GM12878 (cell line): ENCODE data around the gene NCDN. TPM values are rescaled to one million over a fixed set of nuclear protein-coding genes. Genes with fewer than 3 reads are reported as not detected.
A peak's percentile ranks its signal among the peaks of the same experiment; 100 is the strongest.

ENCODE experiments used
- ATAC-seq: fragments of 200-7000 bp; cut with Tn5 transposase; 3 replicates; pipeline ENCODE4 v1.9.1; 2020; ENCODE audit warnings: mild to moderate bottlenecking, moderate library complexity
- BruUV-seq: library from RNA; stranded (reverse); fragments of 400-500 nt; replicated peaks from 2 replicates; lab custom pipeline; 2021; lab: Mats Ljungman, UMichigan
- CTCF ChIA-PET: fragments of 300-600 bp; sonication (Branson Sonifier 250); formaldehyde crosslinking; extraction: SDS; loops from one replicate; lab custom pipeline; 2021; ENCODE audit warnings: inconsistent platforms; lab: Yijun Ruan, JAX
- POLR2A ChIA-PET: fragments of 350-600 bp; formaldehyde crosslinking; extraction: SDS; loops from one replicate; lab custom pipeline; 2021; ENCODE audit warnings: inconsistent platforms; lab: Charles Lee
- RAD21 ChIA-PET: fragments of 300-600 bp; sonication (Branson Sonifier 250); formaldehyde crosslinking; loops from one replicate; lab custom pipeline; 2023; ENCODE audit warnings: antibody characterized with exemption; ENCODE audit not compliant: unreplicated experiment; lab: Charles Lee
- SMC1A ChIA-PET: fragments of 300-600 bp; sonication (Branson Sonifier 250); formaldehyde crosslinking; loops from one replicate; lab custom pipeline; 2023; ENCODE audit not compliant: unreplicated experiment, uncharacterized antibody; lab: Charles Lee
- DNase-seq: peaks from one replicate; pipeline ENCODE4 v3.0.0-alpha.2; 2011; ENCODE audit warnings: low read depth, low spot score
- FAIRE-seq: peaks from 3 replicates; lab custom pipeline; 2011; peaks lifted over from hg19 to GRCh38; lab: Jason Lieb, UNC
- H2AFZ ChIP-seq: 2 replicates; pipeline ENCODE4 v1.6.0; 2011; ENCODE audit warnings: low read depth, low read length, control low read depth; ENCODE audit not compliant: control insufficient read depth
- H3K27ac ChIP-seq: 2 replicates; pipeline ENCODE4 v1.5.1; 2011; ENCODE audit warnings: control low read depth; ENCODE audit not compliant: control insufficient read depth, insufficient read depth
- H3K27me3 ChIP-seq, 2 experiments: replicated peaks in 1 of 2; 2 replicates each; pipeline versions ENCODE4 v1.6.0 to v1.6.1; 2011; ENCODE audit warnings: low read length in 1 of 2; ENCODE audit not compliant: control insufficient read depth in 2 of 2, insufficient read depth in 2 of 2
- H3K36me3 ChIP-seq, 2 experiments: 2 replicates each; pipeline ENCODE4 v1.5.1; 2011; ENCODE audit warnings: low read length in 1 of 2; ENCODE audit not compliant: control insufficient read depth in 2 of 2, insufficient read depth in 2 of 2
- H3K4me1 ChIP-seq: 2 replicates; pipeline ENCODE4 v1.6.1; 2011; ENCODE audit warnings: mild to moderate bottlenecking, low read length, moderate library complexity, mixed read lengths; ENCODE audit not compliant: control insufficient read depth, insufficient read depth
- H3K4me2 ChIP-seq: 2 replicates; pipeline ENCODE4 v1.6.0; 2011; ENCODE audit warnings: control low read depth; ENCODE audit not compliant: control insufficient read depth, insufficient read depth
- H3K4me3 ChIP-seq: fragments of 200-600 bp; sonication (generic); 2 replicates; pipeline ENCODE4 v1.5.1; 2016
- H3K79me2 ChIP-seq: 2 replicates; pipeline ENCODE4 v1.6.0; 2011; ENCODE audit warnings: low read length; ENCODE audit not compliant: control insufficient read depth, insufficient read depth
- H3K9ac ChIP-seq: 2 replicates; pipeline ENCODE4 v1.8.0; 2011; ENCODE audit warnings: low read length, control low read depth, mixed read lengths; ENCODE audit not compliant: control insufficient read depth, insufficient read depth
- H3K9me3 ChIP-seq: replicated peaks from 3 replicates; pipeline ENCODE4 v1.5.1; 2011; ENCODE audit warnings: mild to moderate bottlenecking, low read length; ENCODE audit not compliant: control insufficient read depth, insufficient read depth
- H4K20me1 ChIP-seq: 2 replicates; pipeline ENCODE4 v1.6.0; 2011; ENCODE audit not compliant: control insufficient read depth, insufficient read depth
- CBX5 ChIP-seq: sonication (generic); IDR thresholded peaks from 2 replicates; pipeline ENCODE4 v1.6.1; 2016; ENCODE audit warnings: low read depth, moderate library complexity, mild to moderate bottlenecking, inconsistent platforms
- FOXK2 ChIP-seq: fragments of 450-650 bp; IDR thresholded peaks from 2 replicates; pipeline ENCODE4 v1.6.1; 2017; ENCODE audit warnings: mild to moderate bottlenecking, moderate library complexity
- IKZF1 ChIP-seq: fragments of 450-650 bp; conservative IDR thresholded peaks from 2 replicates; pipeline ENCODE4 v1.6.1; 2017; ENCODE audit warnings: antibody characterized with exemption, mild to moderate bottlenecking
- KAT2A ChIP-seq: conservative IDR thresholded peaks from 2 replicates; pipeline ENCODE4 v1.6.1; 2011; ENCODE audit warnings: low read depth, low read length; ENCODE audit not compliant: control insufficient read depth
- MEF2B ChIP-seq: fragments of 450-650 bp; IDR thresholded peaks from 2 replicates; pipeline ENCODE4 v1.6.1; 2018; ENCODE audit warnings: mild to moderate bottlenecking, moderate library complexity; ENCODE audit not compliant: partially characterized antibody, poor library complexity, severe bottlenecking
- MYB ChIP-seq: fragments of 150-350 bp; IDR thresholded peaks from 2 replicates; pipeline ENCODE4 v1.6.1; 2014; ENCODE audit warnings: mild to moderate bottlenecking, low read depth, low read length, borderline replicate concordance
- NFYA ChIP-seq: IDR thresholded peaks from 2 replicates; pipeline ENCODE4 v1.6.1; 2011; ENCODE audit warnings: low read depth, mild to moderate bottlenecking, low read length, improper control_type of control experiment, borderline replicate concordance
- PML ChIP-seq: IDR thresholded peaks from 2 replicates; pipeline ENCODE4 v1.6.1; 2012; ENCODE audit warnings: low read length, inconsistent platforms
- POLR2AphosphoS5 ChIP-seq: IDR thresholded peaks from 2 replicates; pipeline ENCODE4 v1.6.1; 2011; ENCODE audit warnings: mild to moderate bottlenecking, low read length, inconsistent platforms
- PRDM15 ChIP-seq: fragments of 450-650 bp; formaldehyde crosslinking; IDR thresholded peaks from 2 replicates; pipeline ENCODE4 v1.4.0; 2020; ENCODE audit warnings: mild to moderate bottlenecking, moderate library complexity
- SIX5 ChIP-seq: IDR thresholded peaks from 2 replicates; pipeline ENCODE4 v1.6.1; 2011; ENCODE audit warnings: mild to moderate bottlenecking, low read depth, low read length, moderate library complexity; ENCODE audit not compliant: severe bottlenecking
- USF1 ChIP-seq: IDR thresholded peaks from 2 replicates; pipeline ENCODE4 v1.6.1; 2011; ENCODE audit warnings: borderline replicate concordance, low read depth, mild to moderate bottlenecking, moderate library complexity, mixed read lengths, low read length; ENCODE audit not compliant: insufficient read depth; ENCODE audit errors: extremely low read length
- WRNIP1 ChIP-seq: IDR thresholded peaks from 2 replicates; pipeline ENCODE4 v1.6.1; 2011; ENCODE audit warnings: low read depth, low read length, improper control_type of control experiment, borderline replicate concordance
- WGBS: methylation state at CpG from one replicate; pipeline ENCODE4 v1.1.6; 2016; ENCODE audit warnings: low lambda C conversion rate; ENCODE audit not compliant: insufficient replicate concordance, insufficient coverage; ENCODE audit errors: missing lambda C conversion rate; 5-methylcytosine and 5-hydroxymethylcytosine counted together
- in situ Hi-C: fragments of 300-500 bp; cut with MboI; formaldehyde crosslinking; loops from 9 replicates; pipeline ENCODE4 v1.14.3; 2018; ENCODE audit warnings: mixed read lengths
- intact Hi-C: fragments of 100-400 bp; cut with micrococcal nuclease; formaldehyde crosslinking; loops from one replicate; pipeline ENCODE4 v1.14.2; 2022; ENCODE audit not compliant: unreplicated experiment
- polyA plus RNA-seq, 11 experiments: library from polyadenylated mRNA; depleted of rRNA in 4 of 11; unstranded in 6 of 11; stranded (reverse) in 5 of 11; fragments of >200 nt; fragmentation: Nextera tagmentation in 4 of 11; fragmentation: Illumina TruSeq in 1 of 11; extraction: Ambion mirVana in 4 of 11; extraction: Trizol in 1 of 11; gene quantifications; 1 replicate in 1 of 11; 2 replicates in 10 of 11; pipeline versions ENCODE4 v1.2.1 to v1.2.3, GENCODE V29; 2011 to 2016; ENCODE audit warnings: inconsistent platforms in 2 of 11, missing spikeins in 2 of 11, low read depth in 1 of 11
- total RNA-seq, 4 experiments: library from RNA; depleted of rRNA in 3 of 4; stranded (reverse); fragments of >200 nt in 3 of 4; fragmentation: Illumina TruSeq in 1 of 4; extraction: Trizol in 1 of 4; gene quantifications; 2 replicates each; pipeline versions ENCODE4 v1.2.1 to v1.2.3, GENCODE V29; 2013 to 2021

The NCDN gene
- total and polyA plus RNA-seq, 10 of the 15 experiments (the other 5 are each of a cell fraction or from before 2014, with no cell fraction given) = 1.8 to 25.5 (median 10.9) TPM

- H3K27ac ChIP-seq = peak overlapping the region; percentile 87
- DNase-seq = peak; percentile 75
- H3K4me1 ChIP-seq = peaks cover 27% of the 10 kb centered on the region
- H3K79me2 ChIP-seq = peaks cover 47% of the 10 kb centered on the region
- FAIRE-seq = no peak
- no peaks in the 10 kb centered on the region; a peak in 1 of 4 replicates for H3K36me3 ChIP-seq
- intact Hi-C loops = loop anchor here (1.0 to 2.0 kb wide), 2 partner anchors 18 to 32 kb away; partner anchors contain the start of genes KIAA0319L and NCDN
- H3K27me3 ChIP-seq = no peaks in the 10 kb centered on the region
- POLR2A ChIA-PET = interaction anchor here (0.6 to 7.3 kb wide), 10 partner anchors 10 to 346 kb away, joined by 3 to 65 read pairs (median 6); partner anchors contain the start of genes KIAA0319L and SFPQ
- ATAC-seq = peak; percentile 73
- CTCF ChIA-PET = interaction anchor here (0.8 to 12.7 kb wide), 10 partner anchors 10 to 87 kb away, joined by 3 to 260 read pairs (median 12); partner anchors contain the start of genes KIAA0319L and NCDN
- peak overlapping the region; percentile 92 for H3K4me2 ChIP-seq
- no peaks in the 10 kb centered on the region for H4K20me1 ChIP-seq
- SMC1A ChIA-PET = interaction anchor here (0.6 to 8.8 kb wide), 15 partner anchors 10 to 135 kb away, joined by 3 to 254 read pairs (median 4); partner anchors contain the start of gene KIAA0319L
- RAD21 ChIA-PET = interaction anchor here (1.3 to 8.4 kb wide), 8 partner anchors 10 to 198 kb away, joined by 3 to 139 read pairs (median 14); partner anchors contain the start of genes KIAA0319L and NCDN
- peak overlapping the region; percentile 52 for H3K9ac ChIP-seq
- H3K4me3 ChIP-seq = peak overlapping the region; percentile 39
- peak overlapping the region; percentile 63 for H2AFZ ChIP-seq
- no peaks in the 10 kb centered on the region for H3K9me3 ChIP-seq
- no TSS peak for BruUV-seq
- in situ Hi-C loops = no loop called here
- WGBS = 0% methylated on average over 6 of the region's 6 CpGs
- no peak for TF ChIP-seq KAT2A
- no peak for TF ChIP-seq SIX5
- TF ChIP-seq MEF2B = peak; percentile 92
- TF ChIP-seq USF1 = no peak
- TF ChIP-seq PML = 0 out of 2 replicates have a peak, but pooled peaks have one; percentile 5
- peak; percentile 21; the same call in 1 of the 2 replicates for TF ChIP-seq POLR2AphosphoS5
- TF ChIP-seq MYB = no peak
- TF ChIP-seq CBX5 = no peak
- TF ChIP-seq PRDM15 = no peak
- TF ChIP-seq FOXK2 = no peak
- TF ChIP-seq WRNIP1 = no peak
- no peak for TF ChIP-seq NFYA
- peak; percentile 21; the same call in 1 of the 2 replicates for TF ChIP-seq IKZF1
Measured at GRCh38 chr1:35539073-35539823, 18.4 kb upstream of the NCDN start.
